GM10847 (cell line): ENCODE measurements around the gene RNPS1.

Experiments
- POLR2A ChIP-seq: IDR thresholded peaks from 2 replicates; pipeline ENCODE4 v1.6.1; 2011; ENCODE audit not compliant: insufficient read length; ENCODE audit errors: extremely low read depth

Gene RNPS1

DNA sequence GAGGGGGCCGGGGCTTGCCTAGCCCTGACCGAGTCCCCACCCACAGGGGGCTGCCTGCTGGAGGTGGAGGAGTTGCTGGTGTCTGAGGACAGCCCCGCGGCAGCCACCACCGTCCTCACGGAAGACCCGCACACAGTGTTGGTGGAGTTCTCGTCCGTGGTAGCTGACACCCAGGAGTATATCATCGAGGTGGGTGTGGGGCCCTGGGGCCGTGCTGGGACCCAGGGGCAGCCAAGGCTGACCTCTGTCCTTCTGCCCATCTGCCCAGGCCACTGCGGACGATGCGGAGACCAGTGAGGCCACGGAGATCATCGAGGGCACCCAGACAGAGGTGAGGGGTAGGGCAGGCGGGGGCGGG lies 33.1 kb downstream of the RNPS1 start:
- TF ChIP-seq POLR2A, result no peak

DNA sequence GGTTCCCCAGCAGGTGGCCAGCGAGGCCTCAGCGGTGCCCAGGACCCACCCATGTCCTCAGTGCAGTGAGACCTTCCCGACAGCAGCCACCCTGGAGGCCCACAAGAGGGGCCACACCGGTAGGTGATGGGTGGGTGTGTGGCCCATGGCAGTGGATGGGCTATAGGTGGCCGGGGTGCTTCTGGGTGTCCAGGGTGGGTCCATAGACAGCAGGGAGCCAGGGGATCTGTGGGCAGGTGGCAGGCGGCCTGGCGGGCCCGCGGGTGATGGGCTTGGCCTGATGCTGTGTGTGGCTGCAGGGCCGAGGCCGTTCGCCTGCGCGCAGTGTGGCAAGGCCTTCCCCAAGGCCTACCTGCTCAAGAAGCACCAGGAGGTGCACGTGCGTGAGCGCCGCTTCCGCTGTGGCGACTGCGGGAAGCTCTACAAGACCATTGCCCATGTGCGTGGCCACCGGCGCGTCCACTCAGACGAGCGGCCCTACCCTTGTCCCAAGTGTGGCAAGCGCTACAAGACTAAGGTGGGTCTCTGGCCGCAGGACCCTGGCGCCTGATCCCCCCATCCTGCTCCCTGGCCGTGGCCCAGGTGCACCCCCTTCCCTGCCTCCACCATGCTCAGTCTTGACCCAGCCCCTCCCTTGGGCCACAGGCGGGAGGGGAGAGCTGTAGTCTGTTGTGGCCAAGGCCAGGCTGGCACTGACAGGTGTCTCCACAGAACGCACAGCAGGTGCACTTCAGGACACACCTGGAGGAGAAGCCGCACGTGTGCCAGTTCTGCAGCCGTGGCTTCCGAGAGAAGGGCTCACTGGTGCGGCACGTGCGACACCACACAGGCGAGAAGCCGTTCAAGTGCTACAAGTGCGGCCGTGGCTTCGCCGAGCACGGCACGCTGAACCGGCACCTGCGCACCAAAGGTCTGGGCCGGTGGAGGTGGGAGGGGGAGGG lies 33.8 kb downstream of the RNPS1 start:
- TF ChIP-seq POLR2A, result no peak

- TF ChIP-seq POLR2A, result no peak
These were observed 34.7 kb downstream of the RNPS1 start for GRCh38 chr16:2233046-2233775.

DNA sequence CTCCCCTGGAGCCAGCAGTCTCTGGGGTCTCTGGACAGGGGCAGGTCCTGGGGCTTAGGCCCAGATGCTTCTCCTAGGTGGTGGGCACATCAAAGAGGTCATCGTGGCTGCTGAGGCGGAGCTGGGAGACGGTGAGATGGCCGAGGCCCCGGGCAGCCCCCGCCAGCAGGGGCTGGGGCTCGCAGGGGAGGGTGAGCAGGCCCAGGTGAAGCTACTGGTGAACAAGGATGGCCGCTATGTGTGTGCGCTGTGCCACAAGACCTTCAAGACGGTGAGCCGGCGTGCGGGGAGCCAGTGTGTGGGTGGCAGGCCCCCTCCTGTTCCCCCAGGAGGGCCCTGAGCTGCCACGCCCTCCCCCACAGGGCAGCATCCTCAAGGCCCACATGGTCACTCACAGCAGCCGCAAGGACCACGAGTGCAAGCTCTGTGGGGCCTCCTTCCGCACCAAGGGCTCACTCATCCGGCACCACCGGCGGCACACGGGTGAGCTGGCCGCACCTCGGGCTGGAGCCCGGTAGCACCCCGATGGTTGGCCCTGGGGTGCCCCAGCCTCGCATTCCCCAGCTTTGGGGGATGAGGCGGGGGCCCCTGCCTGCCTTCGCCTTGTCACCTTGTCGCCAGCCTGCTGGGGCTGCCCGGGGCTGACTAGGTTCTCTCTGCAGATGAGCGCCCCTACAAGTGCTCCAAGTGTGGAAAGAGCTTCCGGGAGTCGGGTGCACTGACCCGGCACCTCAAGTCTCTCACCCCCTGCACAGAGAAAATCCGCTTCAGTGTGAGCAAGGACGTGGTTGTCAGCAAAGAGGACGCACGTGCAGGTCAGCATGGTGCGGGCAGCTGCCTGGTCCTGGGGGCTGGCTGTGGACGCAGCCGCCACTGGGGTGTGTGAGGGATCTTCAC lies 35.6 kb downstream of the RNPS1 start:
- no peak for TF ChIP-seq POLR2A

GRCh38 chr16:2231016-2231931 lies 36.7 kb downstream of the RNPS1 start:
- TF ChIP-seq POLR2A, result no peak

GRCh38 chr16:2230376-2230775 lies 37.5 kb downstream of the RNPS1 start:
- TF ChIP-seq POLR2A, result no peak

DNA sequence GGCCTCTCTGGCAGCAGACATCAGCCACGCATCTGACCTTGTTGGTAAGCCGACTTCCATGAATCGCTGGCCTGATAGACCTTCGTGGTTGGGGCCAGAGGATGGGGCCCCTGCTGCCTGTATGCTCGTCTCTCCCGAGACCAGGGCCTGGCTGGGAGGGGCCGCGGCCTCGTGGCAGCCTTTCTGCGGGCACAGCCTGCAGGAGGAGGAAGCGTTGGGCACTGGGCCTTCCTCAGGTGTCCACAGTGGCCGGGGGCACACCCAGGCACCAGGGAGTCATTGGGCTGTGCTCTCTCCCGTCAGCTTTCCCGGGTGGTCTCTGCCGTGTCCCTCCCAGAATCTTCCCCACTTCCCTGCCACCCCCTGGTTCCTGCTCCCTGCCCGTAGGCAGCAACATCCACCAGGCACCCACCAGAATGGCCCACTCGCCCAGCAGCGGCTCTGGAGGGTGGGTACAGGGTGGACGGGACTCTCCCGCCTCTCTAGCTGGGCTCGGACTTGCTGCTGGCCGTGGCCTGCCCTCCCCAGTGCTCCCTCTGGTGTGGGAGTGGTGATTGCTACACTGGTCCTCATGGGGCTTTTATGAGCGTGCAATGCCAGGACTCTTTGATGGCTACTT lies 38.2 kb downstream of the RNPS1 start:
- no peak for TF ChIP-seq POLR2A

- TF ChIP-seq POLR2A, result no peak
These were observed 38.8 kb downstream of the RNPS1 start for GRCh38 chr16:2229091-2229490.

DNA sequence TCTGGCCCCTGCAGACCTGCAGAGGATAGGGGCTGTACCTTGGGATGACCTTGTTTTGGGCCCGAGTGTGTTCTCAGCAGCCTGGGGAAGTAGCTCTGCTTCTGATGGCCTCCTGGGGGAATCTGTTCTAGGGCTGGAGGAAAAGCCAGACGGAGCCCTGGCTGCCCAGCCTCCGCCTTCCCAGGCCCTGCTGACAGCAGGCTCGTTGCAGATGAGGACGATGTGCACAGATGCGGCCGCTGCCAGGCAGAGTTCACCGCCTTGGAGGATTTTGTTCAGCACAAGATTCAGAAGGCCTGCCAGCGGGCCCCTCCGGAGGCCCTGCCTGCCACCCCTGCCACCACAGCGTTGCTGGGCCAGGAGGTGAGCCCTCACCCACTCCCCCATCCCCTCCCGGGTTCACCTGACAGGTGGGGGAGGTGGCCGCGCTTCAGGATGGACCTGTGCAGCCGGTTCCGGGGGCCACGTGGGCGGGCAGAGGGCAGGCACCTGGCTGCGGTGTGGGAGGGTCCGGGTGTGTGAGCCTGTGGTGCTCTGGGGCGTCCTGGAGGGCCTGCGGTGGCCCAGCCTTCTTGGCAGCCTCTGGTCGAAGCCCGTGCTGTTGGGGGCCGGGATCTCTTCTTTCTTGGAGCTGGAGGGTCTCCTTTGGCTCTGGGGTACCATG lies 39.6 kb downstream of the RNPS1 start:
- TF ChIP-seq POLR2A, result no peak

DNA sequence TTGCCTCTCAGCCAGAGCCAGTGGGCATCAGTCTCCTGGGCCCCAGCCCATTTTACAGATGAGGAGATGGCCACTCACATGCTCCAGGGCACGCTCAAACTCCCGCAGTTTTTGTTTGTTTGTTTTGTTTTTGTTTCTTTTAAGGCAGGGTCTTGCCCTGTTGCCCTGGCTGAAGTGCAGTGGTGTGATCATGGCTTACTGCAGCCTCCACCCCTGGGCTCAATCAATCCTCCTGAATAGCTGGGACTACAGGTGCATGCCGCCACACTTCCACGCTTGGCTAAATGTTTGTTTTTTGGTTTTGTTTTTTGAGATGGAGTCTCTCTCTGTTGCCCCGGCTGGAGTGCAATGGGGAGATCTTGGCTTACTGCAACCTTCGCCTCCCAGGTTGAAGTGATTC lies 41.0 kb downstream of the RNPS1 start:
- no peak for TF ChIP-seq POLR2A

- TF ChIP-seq POLR2A, result no peak
These were observed 41.6 kb downstream of the RNPS1 start for GRCh38 chr16:2226245-2226793.

DNA sequence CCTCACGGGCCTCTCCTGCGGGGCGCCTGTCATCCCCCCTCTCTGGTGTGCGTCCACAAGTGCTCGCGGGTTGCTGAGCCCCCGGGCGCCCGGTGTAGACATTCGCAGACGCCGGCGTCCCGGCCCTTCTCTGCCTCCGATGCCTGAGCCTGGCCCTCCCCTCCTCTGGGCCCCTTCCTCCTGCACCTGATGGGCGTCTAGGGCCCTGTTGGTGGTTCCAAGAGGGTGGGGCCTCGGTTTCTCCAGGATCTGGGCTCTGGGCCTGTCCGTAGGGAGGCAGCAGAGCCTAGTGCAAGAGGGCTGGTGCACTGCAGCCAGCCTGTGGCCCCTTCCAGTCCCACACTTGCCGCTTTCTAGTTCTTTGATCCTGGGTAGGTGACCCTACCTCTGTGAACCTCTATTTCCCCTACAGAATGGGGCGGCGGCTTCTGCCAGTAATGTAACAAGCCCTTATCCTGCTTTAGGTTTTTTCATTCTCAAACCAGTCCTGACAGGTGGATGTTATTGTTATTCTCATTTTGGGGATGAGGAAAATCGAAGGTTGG lies 43.9 kb downstream of the RNPS1 start:
- TF ChIP-seq POLR2A, result no peak
